GM20431 (cell line): ENCODE data around the gene ZNF609.
"Not testable (repeated sequence)": the region's sequence is repeated elsewhere in the genome, so short reads cannot be mapped to it uniquely, and the experiment has no call there.

Source experiments
- in situ Hi-C: fragments of 300-500 bp; cut with MseI, MboI; formaldehyde crosslinking; loops from one replicate; pipeline ENCODE4 v1.15.0; 2020; ENCODE audit warnings: low sequenced_read_pairs; ENCODE audit not compliant: unreplicated experiment

The ZNF609 gene

DNA sequence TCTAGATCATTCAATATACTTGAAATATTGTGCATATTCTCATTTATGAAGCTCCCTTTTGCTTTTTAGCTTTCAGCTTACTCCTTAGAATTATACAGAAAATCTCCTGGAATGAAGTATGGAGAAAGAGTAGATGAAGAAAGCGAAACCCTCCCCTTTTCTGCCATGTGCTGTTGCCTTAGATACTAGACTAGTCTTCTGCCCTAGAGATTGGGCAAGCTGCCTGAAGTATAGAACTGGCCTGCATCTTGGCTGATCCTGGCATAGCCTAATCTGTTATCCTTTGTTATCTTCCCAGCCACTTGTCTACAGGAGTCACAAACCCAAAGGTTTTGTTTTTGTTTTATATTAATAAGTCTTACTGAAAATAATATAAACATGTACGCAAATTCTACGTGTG, 176.2 kb downstream of the ZNF609 start:
- in situ Hi-C loops: no loop called here

DNA sequence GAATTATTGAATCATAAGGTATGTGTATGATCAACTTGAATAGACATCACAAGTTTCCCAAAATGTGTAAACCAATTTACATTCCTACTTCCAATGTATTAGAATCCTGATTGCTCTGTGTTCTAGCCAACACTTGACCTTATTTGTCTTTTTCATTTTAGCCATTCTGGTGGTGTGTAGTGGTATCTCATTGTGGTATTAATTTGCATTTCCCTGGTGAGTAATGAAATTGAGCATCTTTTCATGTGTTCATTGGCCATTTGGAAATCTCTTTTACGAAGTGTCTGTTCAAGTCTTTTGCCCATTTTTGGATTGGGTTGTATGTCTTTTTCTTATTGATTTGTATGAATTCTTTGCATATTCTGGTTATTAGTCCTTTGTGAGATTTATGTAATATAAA, 177.0 kb downstream of the ZNF609 start:
- in situ Hi-C loops: no loop called here

DNA sequence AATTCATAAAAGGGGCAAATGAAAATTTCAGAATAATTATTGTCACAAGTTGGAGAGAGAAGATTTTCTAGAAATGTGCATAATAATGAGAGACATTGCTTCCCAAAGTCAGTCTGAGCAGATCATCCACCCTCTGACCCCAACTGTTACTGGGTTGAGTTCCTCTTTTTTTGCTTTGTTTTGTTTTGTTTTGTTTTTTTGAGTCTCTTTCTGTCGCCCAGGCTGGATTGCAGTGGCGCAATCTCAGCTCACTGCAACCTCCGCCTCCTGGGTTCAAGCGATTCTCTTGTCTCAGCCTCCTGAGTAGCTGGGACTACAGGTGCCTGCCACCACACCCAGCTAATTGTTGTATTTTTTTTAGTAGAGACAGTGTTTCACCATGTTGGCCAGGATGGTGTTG, 179.4 kb downstream of the ZNF609 start:
- in situ Hi-C loops: not testable (repeated sequence)

DNA sequence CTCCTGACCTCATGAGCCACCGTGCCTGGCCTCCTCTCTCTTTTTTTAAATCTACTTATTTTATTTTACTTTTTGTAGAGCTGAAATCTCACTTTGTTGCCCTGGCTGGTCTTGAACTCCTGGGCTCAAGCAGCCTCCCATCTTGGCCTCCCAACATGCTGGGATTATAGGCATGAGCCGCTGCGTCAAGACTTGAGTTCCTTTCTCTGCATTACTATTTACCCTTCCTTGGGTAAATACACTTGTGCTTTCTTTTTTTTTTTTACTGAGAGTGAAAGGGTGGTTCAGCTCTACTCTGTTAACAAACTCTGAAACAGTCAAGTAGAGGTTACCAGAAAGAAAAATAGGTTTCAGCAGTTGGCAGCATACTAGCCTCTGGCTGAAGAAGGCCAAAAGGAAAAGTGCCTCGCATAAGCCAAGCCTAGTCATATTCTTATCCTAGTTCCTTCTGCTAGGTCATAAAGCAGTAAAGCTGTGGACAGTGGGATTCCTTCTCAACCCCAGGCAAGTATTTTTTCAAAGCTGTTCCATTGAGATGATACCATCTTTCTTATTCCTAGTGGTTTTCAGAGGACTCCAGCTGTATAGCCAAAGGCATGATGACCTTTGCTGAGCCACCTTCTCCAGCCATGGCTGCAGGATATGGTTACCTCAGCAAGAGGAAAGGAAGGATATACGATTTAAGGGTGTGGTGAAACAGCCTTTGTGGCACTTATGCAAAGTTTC, 179.9 kb downstream of the ZNF609 start:
- in situ Hi-C loops: no loop called here

DNA sequence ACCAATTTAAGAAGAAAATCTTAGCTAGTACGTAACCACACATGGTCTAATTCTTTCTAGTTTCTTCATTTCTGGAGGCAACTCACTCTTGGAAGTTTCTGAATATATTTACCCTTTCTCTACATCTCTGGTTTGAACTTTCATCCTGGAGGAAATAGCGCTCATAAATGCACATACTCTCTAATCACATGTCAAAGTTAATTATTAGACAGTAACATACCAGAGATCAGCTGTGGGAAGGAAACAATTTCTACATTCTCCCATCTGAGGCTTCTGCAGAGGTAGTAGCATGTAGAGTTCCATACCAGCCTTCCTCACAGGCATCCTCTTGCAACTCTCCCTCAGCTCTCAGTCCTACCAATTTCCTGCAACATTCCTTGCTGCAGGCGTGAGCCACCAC, 182.5 kb downstream of the ZNF609 start:
- in situ Hi-C loops: no loop called here

DNA sequence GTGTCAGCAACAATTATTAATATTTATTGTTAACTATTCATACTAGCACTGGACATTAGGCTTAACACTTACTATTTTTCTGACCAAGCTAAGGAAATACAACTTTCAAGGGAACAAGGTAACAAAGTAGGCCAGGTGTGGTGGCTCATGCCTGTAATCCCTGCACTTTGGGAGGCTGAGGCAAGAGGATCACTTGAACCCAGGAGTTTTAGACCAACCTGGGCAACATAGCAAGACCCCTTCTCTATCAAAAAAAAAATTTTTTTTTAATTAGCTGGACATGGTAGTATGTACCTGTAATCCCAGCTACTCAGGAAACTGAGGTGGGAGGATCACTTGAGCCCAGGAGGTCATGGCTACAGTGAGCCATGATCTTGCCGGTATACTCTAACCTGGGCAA, 183.3 kb downstream of the ZNF609 start:
- in situ Hi-C loops: no loop called here

DNA sequence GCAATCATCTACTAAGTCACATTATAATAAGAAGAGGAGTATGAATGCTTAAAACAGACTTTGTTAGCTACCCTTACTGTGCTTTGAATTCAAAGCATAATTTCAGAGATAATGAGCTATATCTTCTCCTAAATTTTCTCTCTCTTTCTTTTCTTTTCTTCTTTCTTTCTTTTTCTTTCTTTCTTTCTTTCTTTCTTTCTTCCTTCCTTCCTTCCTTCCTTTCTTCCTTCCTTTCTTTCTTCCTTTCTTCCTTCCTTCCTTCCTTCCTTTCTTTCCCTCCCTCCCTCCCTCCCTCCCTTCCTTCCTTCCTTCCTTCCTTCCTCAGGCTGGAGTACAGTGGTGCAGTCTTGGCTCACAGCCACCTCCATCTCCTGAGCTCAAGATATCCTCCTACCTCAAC, 184.4 kb downstream of the ZNF609 start:
- in situ Hi-C loops: not testable (repeated sequence)

DNA sequence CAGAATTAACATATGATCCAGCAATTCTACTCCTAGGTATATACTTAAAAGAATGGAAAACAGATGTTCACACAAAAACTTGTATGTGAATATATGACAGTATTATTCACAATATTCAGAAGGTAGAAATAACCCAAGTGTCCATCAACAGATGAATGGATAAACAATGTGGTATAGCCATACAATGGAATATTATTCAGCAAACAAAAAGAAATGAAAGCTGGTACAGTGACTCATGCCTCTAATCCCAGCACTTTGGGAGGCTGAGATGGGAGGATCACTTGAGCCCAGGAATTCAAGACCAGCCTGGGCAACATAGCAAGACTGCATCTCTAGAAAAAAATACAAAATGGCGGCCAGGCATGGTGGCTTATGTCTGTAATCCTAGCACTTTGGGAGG, 185.6 kb downstream of the ZNF609 start:
- in situ Hi-C loops: no loop called here

DNA sequence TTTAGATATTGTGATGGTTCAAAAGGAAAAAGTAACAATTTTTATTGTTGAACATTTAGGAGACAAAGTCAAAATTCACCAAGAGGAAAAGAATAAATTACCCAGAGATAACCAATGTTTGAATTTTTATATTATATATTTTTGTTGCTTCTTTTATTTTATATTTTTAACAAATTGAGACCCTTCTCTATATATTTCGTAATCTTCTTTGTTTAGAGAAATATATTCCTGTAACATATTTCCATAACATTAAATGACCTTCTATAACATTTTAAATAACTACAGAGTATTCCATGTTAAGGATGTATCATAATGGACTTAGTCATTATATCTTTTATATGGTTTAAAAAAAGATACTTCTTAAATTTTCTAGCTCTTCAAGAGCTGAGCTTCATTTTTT, 187.0 kb downstream of the ZNF609 start:
- in situ Hi-C loops: no loop called here

DNA sequence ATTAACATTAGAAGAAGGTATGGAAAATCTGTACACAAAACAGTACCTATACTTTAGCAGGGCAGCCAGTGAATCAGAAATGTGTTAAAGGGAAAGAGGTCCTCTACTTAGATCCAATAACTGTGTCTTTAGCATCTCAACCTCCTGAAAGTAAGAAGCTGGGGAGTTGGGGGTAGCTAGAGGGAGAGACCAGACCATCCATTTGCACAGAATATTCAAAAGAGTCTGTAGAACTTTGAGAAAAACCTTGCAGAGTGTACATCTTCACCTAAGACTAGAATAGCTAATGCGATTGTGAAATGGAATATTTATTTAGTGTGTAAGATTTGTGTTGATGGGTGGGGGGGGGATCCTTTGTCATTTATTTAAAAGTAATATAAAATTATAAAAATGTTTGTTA, 190.2 kb downstream of the ZNF609 start:
- in situ Hi-C loops: loop anchor here (25.0 kb wide), 1 partner anchor 213 kb away; no protein-coding TSS in a partner anchor

DNA sequence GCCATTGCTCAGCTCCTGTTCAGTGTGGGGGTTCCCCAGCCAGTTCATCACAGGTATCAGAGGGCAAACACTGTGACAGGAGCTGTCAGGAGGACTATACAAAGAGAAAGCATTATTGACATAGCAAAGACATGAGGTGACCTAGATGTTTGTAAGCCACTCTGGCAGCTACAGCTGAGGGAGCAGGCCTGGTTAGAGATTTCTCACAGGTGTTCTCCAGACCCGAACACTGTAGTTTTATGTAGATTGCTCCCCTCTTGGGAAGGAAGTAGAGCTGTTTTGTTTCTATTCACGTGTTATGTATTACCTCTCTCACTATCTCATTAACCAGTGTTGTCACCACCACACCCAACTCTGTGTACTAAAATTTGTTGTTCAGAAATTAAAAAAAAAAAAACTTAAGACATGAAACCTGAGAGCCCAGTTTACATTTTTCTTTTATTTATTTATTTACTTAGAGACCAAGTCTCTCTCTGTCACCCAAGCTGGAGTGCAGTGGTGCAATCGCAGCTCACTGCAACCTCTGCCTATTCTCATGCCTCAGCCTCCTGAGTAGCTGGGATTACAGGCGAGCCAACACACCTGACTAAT, 191.3 kb downstream of the ZNF609 start:
- in situ Hi-C loops: loop anchor here (25.0 kb wide), 1 partner anchor 214 kb away; no protein-coding TSS in a partner anchor

DNA sequence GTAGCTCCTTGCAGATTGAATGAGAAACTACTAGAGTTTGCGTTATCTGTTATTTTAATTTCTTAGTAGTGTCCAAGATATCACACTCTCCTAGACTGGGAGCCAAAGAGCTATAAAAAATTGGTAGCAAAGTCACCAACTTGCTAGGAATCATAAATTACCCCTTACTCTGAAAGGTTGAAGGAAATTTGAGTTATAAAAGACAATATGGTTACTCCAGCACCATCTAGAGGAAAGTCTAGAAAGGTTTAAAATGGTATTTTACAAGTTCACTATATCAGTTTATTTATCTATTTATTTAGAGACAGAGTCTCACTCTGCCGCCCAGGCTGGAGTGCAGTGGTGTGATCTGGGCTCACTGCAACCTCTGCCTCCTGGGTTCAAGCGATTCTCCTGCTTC, 193.4 kb downstream of the ZNF609 start:
- in situ Hi-C loops: loop anchor here (25.0 kb wide), 1 partner anchor 216 kb away; no protein-coding TSS in a partner anchor

DNA sequence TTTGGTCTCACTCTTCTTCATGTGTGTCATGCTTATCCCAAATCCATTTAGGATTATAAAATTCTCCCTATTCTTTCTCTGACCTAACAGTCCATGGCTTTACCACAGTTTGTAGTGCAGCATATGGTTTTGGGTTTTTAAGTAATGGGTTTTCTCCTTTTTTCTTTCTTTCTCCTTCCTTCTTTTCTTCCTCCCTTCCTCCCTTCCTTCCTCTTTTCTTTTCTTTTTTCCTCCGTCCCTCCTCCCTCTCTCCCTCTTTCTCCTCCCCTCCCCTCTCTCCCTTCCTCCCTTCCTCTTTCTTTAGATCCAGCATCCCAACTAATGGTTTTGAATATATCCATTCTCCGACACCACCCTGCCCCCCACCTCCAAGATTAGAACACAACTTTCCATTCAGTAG, 196.1 kb downstream of the ZNF609 start:
- in situ Hi-C loops: loop anchor here (25.0 kb wide), 1 partner anchor 219 kb away; no protein-coding TSS in a partner anchor

DNA sequence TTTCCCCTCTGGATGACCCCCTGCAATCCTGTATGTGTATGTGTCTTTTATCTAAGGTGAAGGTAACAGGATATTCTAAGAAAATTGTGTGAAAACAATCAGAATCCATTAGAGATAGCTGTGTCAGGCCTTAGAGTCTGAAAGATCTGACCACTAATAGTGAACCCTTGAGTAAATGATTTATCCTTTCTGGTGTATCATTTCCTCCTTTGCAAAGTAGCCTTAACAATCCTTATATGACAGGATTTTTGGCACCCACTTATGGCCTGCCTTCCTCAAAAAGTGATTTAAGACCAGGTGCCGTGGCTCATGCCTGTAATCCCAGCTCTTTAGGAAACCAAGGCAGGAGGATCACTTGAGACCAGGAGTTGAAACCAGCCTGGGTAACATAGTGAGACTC, 204.8 kb downstream of the ZNF609 start:
- in situ Hi-C loops: loop anchor here (25.0 kb wide), 1 partner anchor 228 kb away; no protein-coding TSS in a partner anchor

DNA sequence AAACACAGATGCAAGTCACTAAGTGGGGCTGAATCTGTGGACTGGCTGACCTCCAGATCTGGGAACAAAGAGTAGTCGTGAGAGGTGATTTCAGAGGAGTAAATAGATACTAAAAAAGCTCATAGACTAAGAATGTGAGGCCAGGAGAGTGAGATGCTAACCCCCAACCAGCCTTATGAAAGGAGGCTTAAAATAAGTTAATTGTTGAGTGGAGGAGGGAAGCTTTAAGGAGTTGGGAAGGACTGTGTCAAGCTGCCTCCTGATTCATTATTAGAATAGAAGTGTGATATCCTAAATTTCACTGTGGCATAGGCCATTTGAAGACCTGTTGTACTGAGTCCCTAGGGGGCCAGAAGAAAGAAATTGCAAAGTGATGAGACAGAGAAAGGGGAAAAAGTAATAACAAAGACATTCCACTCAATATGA, 207.4 kb downstream of the ZNF609 start:
- in situ Hi-C loops: loop anchor here (25.0 kb wide), 1 partner anchor 230 kb away; no protein-coding TSS in a partner anchor

DNA sequence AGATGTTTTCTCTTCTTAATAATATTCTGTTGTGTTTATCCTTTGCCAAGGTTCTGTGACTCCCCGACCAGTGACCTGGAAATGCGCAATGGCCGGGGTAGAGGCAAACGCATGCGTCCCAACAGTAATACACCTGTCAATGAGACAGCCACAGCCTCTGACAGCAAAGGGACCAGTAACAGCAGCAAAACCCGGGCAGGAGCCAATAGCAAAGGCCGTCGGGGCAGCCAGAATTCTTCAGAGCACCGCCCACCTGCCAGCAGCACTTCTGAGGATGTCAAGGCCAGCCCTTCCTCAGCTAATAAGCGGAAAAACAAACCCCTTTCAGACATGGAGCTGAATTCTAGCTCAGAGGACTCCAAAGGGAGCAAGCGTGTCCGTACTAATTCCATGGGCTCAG, 213.5 kb downstream of the ZNF609 start:
- in situ Hi-C loops: loop anchor here (25.0 kb wide), 1 partner anchor 237 kb away; no protein-coding TSS in a partner anchor

DNA sequence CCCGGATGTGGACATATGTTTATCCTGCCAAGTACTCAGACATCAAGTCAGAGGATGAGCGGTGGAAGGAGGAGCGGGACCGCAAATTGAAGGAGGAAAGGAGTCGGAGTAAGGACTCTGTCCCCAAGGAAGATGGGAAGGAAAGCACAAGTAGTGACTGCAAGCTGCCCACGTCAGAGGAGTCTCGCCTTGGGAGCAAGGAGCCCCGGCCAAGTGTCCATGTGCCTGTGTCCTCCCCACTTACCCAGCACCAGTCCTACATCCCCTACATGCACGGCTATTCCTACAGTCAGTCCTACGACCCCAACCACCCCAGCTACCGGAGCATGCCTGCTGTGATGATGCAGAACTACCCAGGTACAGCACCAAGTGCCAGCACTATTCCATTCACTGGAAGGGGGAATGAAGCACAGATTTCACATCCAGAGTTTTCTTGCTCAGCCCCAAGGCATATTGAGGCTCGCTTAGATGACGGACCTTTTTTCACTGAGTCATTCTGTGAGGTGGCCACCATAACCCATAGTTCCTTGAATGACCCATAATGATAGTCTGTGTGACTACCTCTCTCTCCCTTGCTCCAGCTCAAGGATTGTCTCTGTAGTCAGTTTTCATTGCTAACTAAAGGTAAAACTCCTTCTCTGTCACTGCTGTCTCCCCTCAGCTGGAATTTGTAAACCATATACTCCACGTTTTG, 217.9 kb downstream of the ZNF609 start:
- in situ Hi-C loops: no loop called here

DNA sequence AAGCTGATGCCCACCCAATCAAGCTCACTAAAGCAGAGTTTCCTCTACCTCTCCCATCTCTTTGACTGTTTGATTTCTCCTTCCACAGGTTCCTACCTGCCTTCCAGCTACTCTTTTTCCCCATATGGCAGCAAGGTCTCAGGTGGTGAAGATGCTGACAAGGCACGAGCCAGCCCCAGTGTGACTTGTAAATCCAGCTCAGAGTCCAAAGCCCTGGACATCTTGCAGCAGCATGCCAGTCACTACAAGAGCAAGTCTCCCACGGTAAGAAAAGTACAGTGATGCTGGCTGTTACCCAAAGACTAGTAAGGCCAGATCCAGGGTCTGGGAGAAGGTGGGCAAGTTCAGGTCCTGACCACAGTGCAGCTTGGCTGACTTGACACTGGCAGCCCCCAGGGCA, 219.7 kb downstream of the ZNF609 start:
- in situ Hi-C loops: no loop called here

DNA sequence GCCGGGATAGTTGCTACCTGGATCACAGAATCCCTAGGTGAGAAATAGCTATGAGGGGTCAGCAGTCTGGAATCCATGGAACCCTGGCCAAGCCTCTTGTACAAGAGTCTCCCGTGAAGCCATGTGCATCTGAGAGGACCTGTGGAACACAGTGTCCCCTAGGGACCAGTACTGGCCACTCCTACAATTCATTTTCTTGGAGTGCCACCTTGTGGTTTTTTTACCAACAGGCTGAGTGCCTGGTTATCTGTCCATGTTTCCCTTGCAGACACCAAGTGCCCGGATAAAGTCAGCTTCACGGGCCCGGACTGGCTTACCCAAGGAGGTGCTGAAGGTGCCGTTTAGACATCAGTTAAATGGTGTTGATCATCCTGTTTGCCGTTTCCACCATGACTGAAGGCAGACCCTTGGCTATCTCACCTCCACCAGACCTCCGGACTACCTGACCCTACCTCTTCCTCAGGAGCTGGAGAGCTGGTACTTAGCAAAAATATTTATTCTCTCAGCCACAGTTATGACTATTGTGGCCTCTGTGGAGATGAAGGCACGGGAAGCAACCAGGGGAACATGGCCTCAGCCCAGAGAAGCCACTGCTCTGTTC, 221.1 kb downstream of the ZNF609 start:
- in situ Hi-C loops: no loop called here

DNA sequence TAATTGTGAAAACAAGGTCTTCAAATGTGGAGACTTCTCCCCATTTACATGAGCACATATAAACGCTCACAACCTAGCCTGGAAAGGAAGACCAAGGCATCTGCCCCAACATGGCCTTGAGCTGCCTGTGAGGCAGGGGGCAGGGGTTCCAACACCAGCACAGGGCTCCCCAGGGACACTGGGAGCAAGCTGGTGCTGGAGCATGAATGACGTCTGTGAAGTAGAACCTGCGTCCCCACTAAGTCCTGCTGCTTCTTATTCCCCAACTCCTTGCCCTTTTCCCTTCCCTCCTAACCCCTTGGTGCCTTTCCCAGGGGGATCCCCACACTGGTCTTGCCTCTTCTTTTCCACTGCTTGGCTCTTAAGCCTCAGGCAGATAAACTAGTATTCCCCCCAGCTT, 221.9 kb downstream of the ZNF609 start:
- in situ Hi-C loops: no loop called here

DNA sequence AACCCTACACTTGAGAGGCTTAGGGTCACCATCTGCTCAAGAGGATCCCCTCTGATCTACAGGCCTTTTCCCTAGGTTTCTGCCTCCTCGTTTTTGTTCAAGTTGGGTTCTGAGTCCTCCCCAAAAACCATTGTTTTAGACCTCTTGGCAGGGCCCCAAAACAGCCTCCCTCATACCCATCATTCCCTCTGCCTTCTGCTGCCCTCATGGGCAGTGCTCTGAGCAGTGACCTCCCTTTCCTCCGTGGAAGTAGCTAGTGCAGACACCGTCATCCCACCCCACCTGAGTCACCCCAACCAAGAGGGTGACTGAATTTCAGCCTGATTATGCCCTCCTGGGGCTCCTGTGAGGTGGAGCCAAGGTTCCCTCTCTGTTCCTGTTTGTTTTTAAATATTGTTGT, 223.0 kb downstream of the ZNF609 start:
- in situ Hi-C loops: no loop called here
